Epithelial cell of esophagus (primary cell): ENCODE results near the gene YWHAE.
"Not testable (repeated sequence)": the region's sequence is repeated elsewhere in the genome, so short reads cannot be mapped to it uniquely, and the experiment has no call there.

Experiments used
- DNase-seq: peaks from one replicate; pipeline ENCODE4 v3.0.0; 2010; ENCODE audit warnings: low read depth
- H3K4me3 ChIP-seq: 2 replicates; pipeline ENCODE4 v1.5.1; 2011; ENCODE audit warnings: mild to moderate bottlenecking, low read length, control low read depth
- TF ChIP-seq, protein P1 (sequence below): IDR thresholded peaks from 2 replicates; pipeline ENCODE4 v1.5.1; 2011; ENCODE audit warnings: low read depth, mild to moderate bottlenecking, low read length, control low read depth, inconsistent platforms; ENCODE audit not compliant: insufficient read depth; ENCODE audit errors: missing control alignments

YWHAE gene

DNA sequence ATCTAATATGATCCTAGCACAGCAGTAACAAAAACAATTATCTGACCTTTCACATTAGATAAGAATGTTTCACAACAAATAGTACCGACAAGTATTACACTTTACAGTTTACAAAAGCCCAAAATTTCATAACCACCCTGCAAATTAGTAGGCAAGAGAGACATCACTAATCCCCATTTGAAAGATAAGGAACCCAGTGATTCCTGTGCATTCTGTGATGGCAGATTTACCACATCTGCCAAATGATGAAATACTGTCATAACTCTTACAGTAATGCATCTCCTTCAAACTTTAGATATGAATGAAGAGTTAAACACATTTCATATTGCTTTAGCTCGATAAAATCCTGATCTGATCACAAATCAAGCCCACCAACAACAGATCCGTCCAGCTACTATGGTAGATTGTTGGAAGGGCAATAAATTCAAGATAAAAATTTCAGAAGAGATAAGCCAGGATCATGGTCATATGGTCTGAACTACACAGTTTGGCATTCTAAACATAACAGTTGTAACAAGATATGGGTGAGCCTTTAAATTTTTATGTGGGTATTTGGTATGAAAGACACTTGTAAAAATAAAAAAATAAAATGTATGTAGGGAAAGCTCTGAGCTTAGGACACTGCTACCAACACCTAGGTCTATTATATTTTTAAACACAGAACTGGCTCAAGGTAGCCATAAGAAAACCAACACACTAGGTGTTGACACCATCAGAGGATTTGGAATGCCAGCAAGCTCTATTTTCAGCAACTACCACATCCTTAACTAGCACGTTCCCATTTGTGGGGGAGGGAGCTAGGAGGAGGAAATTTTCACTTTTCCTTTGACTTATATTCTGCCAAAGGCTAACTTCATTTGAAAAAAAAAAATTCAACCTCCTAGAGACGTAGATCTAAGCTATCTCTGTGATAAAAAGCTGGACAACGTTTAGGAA lies 9.3 kb downstream of the YWHAE start:
- TF ChIP-seq, protein P1, sequence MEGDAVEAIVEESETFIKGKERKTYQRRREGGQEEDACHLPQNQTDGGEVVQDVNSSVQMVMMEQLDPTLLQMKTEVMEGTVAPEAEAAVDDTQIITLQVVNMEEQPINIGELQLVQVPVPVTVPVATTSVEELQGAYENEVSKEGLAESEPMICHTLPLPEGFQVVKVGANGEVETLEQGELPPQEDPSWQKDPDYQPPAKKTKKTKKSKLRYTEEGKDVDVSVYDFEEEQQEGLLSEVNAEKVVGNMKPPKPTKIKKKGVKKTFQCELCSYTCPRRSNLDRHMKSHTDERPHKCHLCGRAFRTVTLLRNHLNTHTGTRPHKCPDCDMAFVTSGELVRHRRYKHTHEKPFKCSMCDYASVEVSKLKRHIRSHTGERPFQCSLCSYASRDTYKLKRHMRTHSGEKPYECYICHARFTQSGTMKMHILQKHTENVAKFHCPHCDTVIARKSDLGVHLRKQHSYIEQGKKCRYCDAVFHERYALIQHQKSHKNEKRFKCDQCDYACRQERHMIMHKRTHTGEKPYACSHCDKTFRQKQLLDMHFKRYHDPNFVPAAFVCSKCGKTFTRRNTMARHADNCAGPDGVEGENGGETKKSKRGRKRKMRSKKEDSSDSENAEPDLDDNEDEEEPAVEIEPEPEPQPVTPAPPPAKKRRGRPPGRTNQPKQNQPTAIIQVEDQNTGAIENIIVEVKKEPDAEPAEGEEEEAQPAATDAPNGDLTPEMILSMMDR, result no peak
- peak; percentile 33 for DNase-seq
- H3K4me3 ChIP-seq, result no peak overlapping the region

DNA sequence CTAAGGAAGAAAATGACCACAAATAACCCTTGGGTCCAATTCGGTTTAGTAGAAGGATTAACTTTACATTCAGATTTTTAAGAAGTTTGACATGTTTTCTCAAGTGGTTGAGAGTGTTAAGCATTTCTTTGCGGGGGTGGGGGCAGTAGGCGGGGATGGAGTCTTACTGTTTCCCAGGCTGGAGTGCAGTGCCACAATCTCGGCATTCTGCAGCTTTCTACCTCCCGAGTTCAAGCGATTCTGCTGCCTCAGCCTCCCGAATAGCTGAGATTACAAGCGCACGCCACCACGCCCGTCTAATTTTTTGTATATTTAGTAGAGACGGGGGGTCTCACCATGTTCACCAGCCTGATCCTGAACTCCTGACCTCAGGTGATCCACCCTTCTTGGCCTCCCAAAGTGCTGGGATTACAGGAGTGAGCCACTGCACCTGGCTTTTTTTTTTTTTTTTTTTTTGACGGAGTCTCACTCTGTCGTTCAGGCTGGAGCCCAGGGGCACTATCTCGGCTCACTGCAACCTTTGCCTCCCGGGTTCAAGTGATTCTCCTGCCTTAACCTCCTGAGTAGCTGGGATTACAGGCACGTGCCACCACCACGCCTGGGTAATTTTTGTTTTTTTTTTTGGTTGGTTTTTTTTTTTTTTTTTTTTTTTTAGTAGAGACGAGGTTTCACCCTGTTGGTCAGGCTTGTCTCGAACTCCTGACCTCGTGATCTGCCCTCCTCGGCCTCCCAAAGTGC lies 12.4 kb downstream of the YWHAE start:
- DNase-seq, H3K4me3 ChIP-seq: not testable (repeated sequence)

DNA sequence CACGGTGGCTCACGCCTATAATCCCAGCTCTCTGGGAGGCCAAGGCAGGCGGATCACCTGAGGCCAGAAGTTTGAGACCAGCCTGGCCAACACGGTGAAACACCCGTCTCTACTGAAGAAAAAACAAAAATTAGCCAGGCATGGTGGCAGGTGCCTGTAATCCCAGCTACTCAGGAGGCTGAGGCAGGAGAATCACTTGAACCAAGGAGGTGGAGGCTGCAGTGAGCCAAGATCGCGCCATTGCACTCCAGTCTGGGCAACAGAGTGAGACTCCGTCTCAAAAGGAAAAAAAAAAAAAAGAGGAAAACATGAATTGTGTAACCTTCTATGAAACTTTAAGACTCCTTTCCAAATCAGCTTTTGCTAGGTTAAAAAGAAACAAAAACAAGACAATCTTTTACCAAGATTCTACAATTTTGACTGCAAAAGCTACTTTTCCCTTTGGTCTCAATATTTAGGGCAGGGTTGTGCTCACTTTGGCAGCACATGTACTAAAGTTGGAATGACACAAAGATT lies 13.3 kb downstream of the YWHAE start:
- not testable (repeated sequence) for DNase-seq, H3K4me3 ChIP-seq

DNA sequence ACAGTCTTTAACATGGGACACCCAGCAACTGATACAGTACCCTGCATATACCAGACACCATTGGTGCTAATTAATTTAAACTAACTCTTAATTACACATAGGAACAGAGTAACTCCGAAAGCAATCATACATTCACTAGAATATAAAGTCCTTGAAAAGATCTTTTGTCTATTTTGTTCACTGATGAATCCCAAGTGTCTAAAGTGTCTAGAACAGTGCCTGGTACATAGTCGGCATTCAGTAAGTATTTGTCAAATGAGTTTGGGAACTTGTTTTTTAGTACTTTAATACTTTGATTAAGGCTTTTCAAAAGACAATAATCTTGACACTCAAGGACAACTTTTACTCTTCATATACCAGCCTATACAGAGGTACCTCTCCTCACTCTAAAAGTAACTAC lies 13.8 kb downstream of the YWHAE start:
- DNase-seq, result no peak
- no peak overlapping the region for H3K4me3 ChIP-seq
- TF ChIP-seq, protein P1, result no peak

DNA sequence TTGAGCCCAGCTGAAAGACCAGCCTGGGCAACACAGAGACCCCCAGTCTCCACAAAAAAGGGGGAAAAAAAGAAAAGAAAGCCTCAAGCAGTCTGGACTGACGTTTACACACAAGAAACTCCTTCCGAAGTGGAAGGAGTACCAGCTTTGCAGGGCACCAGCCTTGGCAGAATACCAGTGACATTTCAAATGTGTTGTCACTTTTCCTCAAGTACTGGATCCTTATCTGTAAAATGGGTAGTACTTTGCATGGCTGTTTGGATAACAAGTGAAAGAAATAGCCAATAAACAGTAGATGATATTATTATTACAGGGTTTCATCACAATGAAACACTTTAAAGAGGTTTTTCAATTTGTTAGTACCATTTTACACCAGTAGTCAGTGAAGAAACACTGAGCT lies 14.2 kb downstream of the YWHAE start:
- no peak overlapping the region for H3K4me3 ChIP-seq
- no peak for DNase-seq
- TF ChIP-seq, protein P1, result no peak

DNA sequence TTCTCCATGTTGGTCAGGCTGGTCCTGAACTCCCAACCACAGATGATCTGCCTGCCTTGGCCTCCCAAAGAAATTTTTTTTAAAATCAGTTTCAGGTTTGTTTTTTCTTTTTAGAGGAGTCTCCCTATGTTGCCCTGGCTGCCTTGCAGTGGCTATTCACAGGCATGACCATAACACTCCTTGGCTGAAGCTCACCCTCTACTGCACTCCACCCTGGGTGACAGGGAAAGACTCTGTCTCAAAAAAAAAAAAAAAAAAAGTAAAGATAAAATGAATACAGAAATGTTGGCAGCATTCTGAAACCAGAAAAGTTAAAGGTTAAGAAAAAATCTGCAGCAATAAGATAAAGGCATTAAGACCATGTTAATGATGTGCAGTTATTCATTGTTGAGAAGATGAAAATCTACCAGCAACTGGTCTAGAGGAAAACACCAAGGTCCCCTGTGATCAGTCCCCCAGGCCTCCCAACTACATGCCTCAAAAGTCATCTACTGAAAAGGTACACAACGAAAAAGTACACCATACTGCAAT lies 15.1 kb downstream of the YWHAE start:
- TF ChIP-seq, protein P1, result no peak

DNA sequence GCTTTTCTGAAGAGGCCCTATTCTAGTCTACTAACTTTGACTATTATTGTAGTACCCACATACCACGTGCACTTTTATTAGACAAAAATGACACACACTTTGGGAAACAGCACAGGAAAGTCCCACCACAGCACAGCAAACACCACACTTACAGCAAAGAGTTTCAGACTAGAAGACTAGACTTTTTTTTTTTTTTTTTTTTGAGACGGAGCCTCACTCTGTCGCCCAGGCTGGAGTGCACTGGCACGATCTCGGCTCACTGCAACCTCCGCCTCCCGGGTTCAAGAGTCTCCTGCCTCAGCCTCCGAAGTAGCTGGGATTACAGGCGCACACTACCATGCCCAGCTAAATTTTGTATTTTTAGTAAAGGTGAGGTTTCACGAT lies 20.1 kb downstream of the YWHAE start:
- no peak for DNase-seq

More for the DNA sequence above, 15.1 kb downstream of the YWHAE start:
- H3K4me3 ChIP-seq, result no peak overlapping the region
- DNase-seq, result no peak

More for the DNA sequence above, 20.1 kb downstream of the YWHAE start:
- TF ChIP-seq, protein P1, result no peak
- H3K4me3 ChIP-seq, result no peak overlapping the region
